GM23248 (cell line): ENCODE results near the gene SPPL2B. TPM values are rescaled to one million over a fixed set of nuclear protein-coding genes. Genes with fewer than 3 reads are reported as not detected.

ENCODE experiments used
- DNase-seq: peaks from one replicate; pipeline ENCODE4 v3.0.0-alpha.2; 2015
- H2AFZ ChIP-seq: fragments of 200-600 bp; sonication (generic); 2 replicates; pipeline ENCODE4 v1.6.1; 2016; ENCODE audit warnings: antibody characterized with exemption
- H3F3A ChIP-seq: fragments of 200-600 bp; sonication (generic); 2 replicates; pipeline ENCODE4 v1.6.1; 2016; ENCODE audit warnings: mild to moderate bottlenecking, antibody characterized with exemption, mixed run types; ENCODE audit not compliant: insufficient read depth
- H3K27ac ChIP-seq: fragments of 200-600 bp; sonication (generic); 2 replicates; pipeline ENCODE4 v1.5.1; 2016; ENCODE audit warnings: mild to moderate bottlenecking
- H3K27me3 ChIP-seq: fragments of 200-600 bp; sonication (generic); replicated peaks from 2 replicates; pipeline ENCODE4 v1.6.1; 2016; ENCODE audit warnings: mild to moderate bottlenecking; ENCODE audit not compliant: insufficient read depth
- H3K36me3 ChIP-seq: fragments of 200-600 bp; sonication (generic); 2 replicates; pipeline ENCODE4 v1.6.1; 2016; ENCODE audit warnings: low read depth, mild to moderate bottlenecking
- H3K4me1 ChIP-seq: fragments of 200-600 bp; sonication (generic); 2 replicates; pipeline ENCODE4 v1.6.1; 2016; ENCODE audit warnings: mild to moderate bottlenecking; ENCODE audit not compliant: insufficient read depth
- H3K4me2 ChIP-seq: fragments of 200-600 bp; sonication (generic); one replicate; pipeline ENCODE4 v1.6.1; 2016; ENCODE audit warnings: mild to moderate bottlenecking; ENCODE audit not compliant: unreplicated experiment
- H3K4me3 ChIP-seq: fragments of 200-600 bp; sonication (generic); 2 replicates; pipeline ENCODE4 v1.5.1; 2016; ENCODE audit warnings: mild to moderate bottlenecking
- H3K79me2 ChIP-seq: fragments of 200-600 bp; sonication (generic); 2 replicates; pipeline ENCODE4 v1.6.1; 2016; ENCODE audit warnings: mild to moderate bottlenecking; ENCODE audit not compliant: insufficient read depth
- H3K9ac ChIP-seq: fragments of 200-600 bp; sonication (generic); 2 replicates; pipeline ENCODE4 v1.6.1; 2016; ENCODE audit warnings: mild to moderate bottlenecking
- H3K9me2 ChIP-seq: fragments of 200-600 bp; sonication (generic); 2 replicates; pipeline ENCODE4 v1.6.1; 2016; ENCODE audit warnings: mixed run types, mild to moderate bottlenecking, moderate library complexity; ENCODE audit not compliant: insufficient read depth
- H3K9me3 ChIP-seq: fragments of 200-600 bp; sonication (generic); one replicate; pipeline ENCODE4 v1.6.1; 2017; ENCODE audit warnings: low read depth
- H4K20me1 ChIP-seq: fragments of 200-600 bp; sonication (generic); 2 replicates; pipeline ENCODE4 v1.6.0; 2016; ENCODE audit not compliant: insufficient read depth
- EZH2 ChIP-seq: fragments of 200-600 bp; sonication (generic); IDR thresholded peaks from 2 replicates; pipeline ENCODE4 v1.6.1; 2018; ENCODE audit warnings: antibody characterized with exemption, mild to moderate bottlenecking; ENCODE audit not compliant: insufficient read depth, poor library complexity, severe bottlenecking
- EZH2phosphoT487 ChIP-seq: fragments of 200-600 bp; sonication (generic); IDR thresholded peaks from 2 replicates; pipeline ENCODE4 v1.6.1; 2018; ENCODE audit warnings: antibody characterized with exemption, moderate library complexity, mild to moderate bottlenecking, low read depth; ENCODE audit not compliant: insufficient read depth
- WGBS, 2 experiments: methylation state at CpG; one replicate each; pipeline ENCODE4 v1.1.6; 2015 to 2017; ENCODE audit warnings: low lambda C conversion rate in 2 of 2, low coverage in 1 of 2; ENCODE audit errors: missing lambda C conversion rate in 2 of 2; 5-methylcytosine and 5-hydroxymethylcytosine counted together
- in situ Hi-C: fragments of 300-500 bp; cut with MboI; formaldehyde crosslinking; loops from 2 replicates; pipeline ENCODE4 v1.15.0; 2020
- polyA plus RNA-seq: library from polyadenylated mRNA; unstranded; fragments of >200 nt; fragmentation: Nextera tagmentation; extraction: Ambion mirVana; gene quantifications from 2 replicates; pipeline ENCODE4 v1.2.1, GENCODE V29; 2016
- total RNA-seq: library from RNA; depleted of rRNA; stranded (reverse); fragments of >200 nt; shearing (Covaris generic); gene quantifications from 2 replicates; pipeline ENCODE4 v1.2.3, GENCODE V29; 2014

Gene SPPL2B
- total and polyA plus RNA-seq, 2 experiments from 2014 or later: 38.9 to 43.0 TPM

- H4K20me1 ChIP-seq: no peaks in the 10 kb centered on the region
These were observed 1.8 kb downstream of the SPPL2B start for GRCh38 chr19:2330255-2330631.

GRCh38 chr19:2330632-2331284, 2.3 kb downstream of the SPPL2B start:
- Histone ChIP-seq H2AFZ (no peak overlapping the region), H4K20me1 (no peaks in the 10 kb centered on the region; the same call in 1 of the 2 replicates), H3K9me3 (no peaks in the 10 kb centered on the region), H3K27me3 (no peaks in the 10 kb centered on the region), H3K27ac (no peak overlapping the region), H3K4me1 (peaks cover 6% of the 10 kb centered on the region; the same call in 1 of the 2 replicates), H3K79me2 (peaks cover 91% of the 10 kb centered on the region), H3K4me3 (no peak overlapping the region), H3F3A (peaks cover 10% of the 10 kb centered on the region; the same call in 1 of the 2 replicates), H3K9ac (no peak overlapping the region), H3K4me2 (no peak overlapping the region), H3K36me3 (no peaks in the 10 kb centered on the region), H3K9me2 (no peaks in the 10 kb centered on the region)
- TF ChIP-seq EZH2 (no peak), EZH2phosphoT487 (no peak)
- in situ Hi-C loops: no loop called here
- no peak for DNase-seq
- 78 to 82% methylated on average over 17 to 20 of the region's 20 CpGs for WGBS, 2 experiments

More at GRCh38 chr19:2330255-2330631, 1.8 kb downstream of the SPPL2B start:
- H3K4me1 ChIP-seq: peaks cover 6% of the 10 kb centered on the region; the same call in 1 of the 2 replicates
- H3K27ac ChIP-seq: no peak overlapping the region
- H3K27me3 ChIP-seq: no peaks in the 10 kb centered on the region
- no peak overlapping the region for H3K4me3 ChIP-seq
- H3K79me2 ChIP-seq: peaks cover 91% of the 10 kb centered on the region
- WGBS, 2 experiments: 85 to 86% methylated on average over 10 of the region's 10 CpGs
- H2AFZ ChIP-seq: no peak overlapping the region
- H3K9me3 ChIP-seq: no peaks in the 10 kb centered on the region
- no peak for DNase-seq
- H3K9ac ChIP-seq: no peak overlapping the region
- H3K9me2 ChIP-seq: no peaks in the 10 kb centered on the region
- H3K4me2 ChIP-seq: no peak overlapping the region
- no peak for TF ChIP-seq EZH2phosphoT487
- no peak for TF ChIP-seq EZH2
- no peaks in the 10 kb centered on the region for H3K36me3 ChIP-seq
- in situ Hi-C loops: no loop called here
- 0 out of 2 replicates have a peak, but pooled peaks cover 5% of the 10 kb centered on the region for H3F3A ChIP-seq

- H3K9me2 ChIP-seq: no peaks in the 10 kb centered on the region
- H3K9ac ChIP-seq: peak overlapping the region; percentile 11; the same call in 1 of the 2 replicates
- DNase-seq: no peak
- H3K4me1 ChIP-seq: peaks cover 6% of the 10 kb centered on the region; the same call in 1 of the 2 replicates
- WGBS, 2 experiments: 58 to 66% methylated on average over 12 of the region's 12 CpGs
- no peaks in the 10 kb centered on the region for H3K36me3 ChIP-seq
- H3K4me2 ChIP-seq: no peak overlapping the region
- peaks cover 90% of the 10 kb centered on the region for H3K79me2 ChIP-seq
- H3F3A ChIP-seq: peaks cover 16% of the 10 kb centered on the region; the same call in 1 of the 2 replicates
- no peak overlapping the region for H2AFZ ChIP-seq
- in situ Hi-C loops: no loop called here
- no peak overlapping the region for H3K4me3 ChIP-seq
- H3K9me3 ChIP-seq: no peaks in the 10 kb centered on the region
- TF ChIP-seq EZH2phosphoT487: no peak
- no peak for TF ChIP-seq EZH2
- no peaks in the 10 kb centered on the region; the same call in 1 of the 2 replicates for H4K20me1 ChIP-seq
- no peaks in the 10 kb centered on the region for H3K27me3 ChIP-seq
- no peak overlapping the region for H3K27ac ChIP-seq
These were observed 3.2 kb downstream of the SPPL2B start for GRCh38 chr19:2331601-2332246.

GRCh38 chr19:2332341-2333026, 4.0 kb downstream of the SPPL2B start:
- Histone ChIP-seq H3F3A (peaks cover 16% of the 10 kb centered on the region; the same call in 1 of the 2 replicates), H4K20me1 (no peaks in the 10 kb centered on the region; the same call in 1 of the 2 replicates), H3K4me3 (no peak overlapping the region), H3K27ac (no peak overlapping the region), H3K9me3 (no peaks in the 10 kb centered on the region), H3K36me3 (no peaks in the 10 kb centered on the region), H3K4me1 (peaks cover 6% of the 10 kb centered on the region; the same call in 1 of the 2 replicates), H3K27me3 (no peaks in the 10 kb centered on the region), H3K9ac (peak overlapping the region; percentile 11; the same call in 1 of the 2 replicates), H3K79me2 (peaks cover 88% of the 10 kb centered on the region), H3K9me2 (no peaks in the 10 kb centered on the region), H3K4me2 (no peak overlapping the region), H2AFZ (no peak overlapping the region)
- TF ChIP-seq EZH2 (no peak), EZH2phosphoT487 (no peak)
- 47 to 51% methylated on average over 13 to 17 of the region's 17 CpGs for WGBS, 2 experiments
- in situ Hi-C loops: no loop called here
- no peak for DNase-seq
